HuH-7 (cell line): Measurements from ENCODE around the gene ABCD3.
"Not testable (repeated sequence)": the region's sequence is repeated elsewhere in the genome, so short reads cannot be mapped to it uniquely, and the experiment has no call there.

Source experiments
- DNase-seq: peaks from one replicate; pipeline ENCODE4 v3.0.0; 2011; ENCODE audit warnings: low spot score

ABCD3 gene

DNA sequence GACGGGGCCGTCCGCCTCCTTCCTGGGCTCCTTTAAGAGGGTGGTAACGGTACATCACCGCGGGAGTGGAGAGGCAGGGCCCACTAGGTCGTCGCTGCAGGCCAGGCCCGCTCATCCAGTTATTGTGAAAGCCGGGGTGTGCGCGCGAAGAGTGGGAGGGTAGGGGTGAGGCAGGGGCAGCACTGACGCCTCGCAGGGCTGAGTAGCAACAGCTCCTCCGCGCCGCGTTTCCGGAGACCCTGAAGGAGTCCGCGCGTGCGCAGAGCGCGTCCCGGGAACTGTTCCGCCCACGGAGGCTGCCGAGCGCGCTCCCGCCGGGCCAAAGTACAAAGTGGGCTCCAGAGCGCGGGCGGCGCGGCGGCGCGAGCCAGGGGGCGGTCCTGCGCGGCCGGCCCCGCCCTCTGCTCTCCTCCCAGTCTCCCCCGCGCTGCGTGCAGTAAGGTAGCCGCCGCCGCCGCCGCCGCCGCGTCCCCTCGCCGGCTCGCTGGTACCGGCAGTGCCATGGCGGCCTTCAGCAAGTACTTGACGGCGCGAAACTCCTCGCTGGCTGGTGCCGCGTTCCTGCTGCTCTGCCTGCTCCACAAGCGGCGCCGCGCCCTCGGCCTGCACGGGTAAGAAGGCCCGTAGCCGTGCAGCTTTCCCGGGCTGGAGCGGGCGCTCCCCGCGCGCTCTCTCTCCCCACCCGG is at the start of gene ABCD3:
TSS of gene ABCD3 (plus strand) at position 412 of the 686 bp plus-strand sequence. CDS start at position 502, 90 bp downstream.
- DNase-seq, result peak; percentile 87

DNA sequence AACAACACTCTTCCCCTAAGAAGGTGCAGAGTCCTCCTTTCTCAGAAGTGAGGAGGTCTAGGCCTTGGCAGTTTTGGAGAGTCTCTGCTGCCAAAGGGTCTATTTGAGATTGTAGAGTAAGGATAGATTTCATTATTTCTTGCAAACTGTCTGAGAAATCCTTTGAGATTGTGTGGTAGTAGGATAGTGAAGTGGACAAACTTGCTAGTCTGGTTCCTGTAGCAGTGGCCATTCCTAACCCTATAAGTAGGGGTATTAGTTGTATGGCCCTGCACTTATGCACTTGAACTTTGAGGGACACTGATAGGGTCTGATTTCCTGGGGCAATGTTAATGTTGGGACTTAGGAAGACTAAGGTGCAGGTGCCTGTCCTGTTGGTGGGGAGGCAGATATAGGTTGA is 45.4 kb upstream of the ABCD3 start:
- not testable (repeated sequence) for DNase-seq

DNA sequence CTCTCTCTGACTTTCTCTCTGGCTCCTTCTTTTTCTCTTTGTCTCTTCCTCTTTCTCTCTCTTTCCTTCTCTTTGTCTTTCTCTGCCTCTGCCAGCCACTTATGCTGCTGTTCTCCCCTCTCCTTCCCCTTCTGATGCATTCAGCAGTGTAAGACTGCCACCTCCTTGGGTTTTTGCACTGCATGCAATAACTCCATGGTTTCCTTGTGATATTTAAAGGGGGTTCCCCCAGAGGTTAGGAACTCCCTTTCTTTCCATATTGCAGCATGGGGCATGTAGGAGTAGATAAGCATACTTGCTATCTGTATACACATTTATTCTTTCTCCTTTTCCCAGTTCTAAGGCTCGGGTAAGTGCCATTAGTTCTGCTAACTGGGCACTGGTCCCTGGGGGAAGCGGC is 44.9 kb upstream of the ABCD3 start:
- DNase-seq, result not testable (repeated sequence)

DNA sequence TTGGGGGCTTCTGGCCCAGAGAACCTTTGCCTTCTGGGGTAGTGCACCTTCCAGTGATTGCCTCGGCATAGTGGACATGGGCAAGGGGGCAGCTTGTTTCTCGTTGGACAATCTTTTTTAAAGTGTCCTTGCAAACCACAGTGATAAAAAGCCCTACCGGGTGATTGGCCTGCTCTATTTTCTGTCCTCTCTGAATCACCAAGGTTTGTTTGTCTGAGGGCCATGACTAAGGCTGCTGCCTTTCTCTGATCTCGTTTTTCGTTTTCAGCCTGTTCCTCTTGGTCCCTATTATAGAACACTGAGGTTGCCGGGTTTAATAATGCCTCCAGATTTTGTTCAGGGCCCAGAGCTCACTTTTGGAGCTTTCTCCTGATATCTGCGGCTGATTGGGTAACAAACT is 42.5 kb upstream of the ABCD3 start:
- not testable (repeated sequence) for DNase-seq

DNA sequence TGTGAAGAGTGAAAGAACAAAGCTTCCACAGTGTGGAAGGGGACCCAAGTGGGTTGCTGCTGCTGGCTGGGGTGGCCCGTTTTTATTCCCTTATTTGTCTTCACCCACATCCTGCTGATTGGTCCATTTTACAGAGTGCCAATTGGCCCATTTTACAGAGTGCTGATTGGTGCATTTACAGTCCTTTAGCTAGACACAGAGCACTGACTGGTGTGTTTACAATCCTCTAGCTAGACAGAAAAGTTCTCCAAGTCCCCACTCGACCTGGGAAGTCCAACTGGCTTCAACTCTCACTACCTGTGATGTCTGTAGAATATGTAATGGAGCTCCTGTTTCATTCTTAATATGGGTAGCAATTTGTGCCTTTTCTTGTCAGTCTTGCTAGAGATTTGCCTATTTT is 39.7 kb upstream of the ABCD3 start:
- DNase-seq, result not testable (repeated sequence)

DNA sequence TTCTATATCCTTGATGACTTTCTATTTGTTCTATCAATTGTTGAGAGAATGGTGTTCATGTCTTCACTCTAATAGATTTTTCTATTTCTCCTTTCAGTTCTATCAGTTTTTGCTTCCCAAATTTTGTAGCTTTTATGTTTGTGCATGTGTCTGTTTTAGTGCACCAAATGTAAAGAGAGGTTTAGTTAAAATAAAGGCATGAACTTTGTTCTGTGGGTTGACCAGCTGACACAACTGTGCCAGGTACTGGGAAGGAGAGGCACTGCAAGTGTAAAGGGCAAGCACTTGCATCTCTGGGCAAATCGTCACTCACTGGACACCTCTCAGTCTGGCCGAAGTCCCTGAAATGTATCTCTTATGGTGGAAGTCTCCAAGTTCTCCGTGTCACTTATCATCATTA is 38.6 kb upstream of the ABCD3 start:
- DNase-seq, result no peak

DNA sequence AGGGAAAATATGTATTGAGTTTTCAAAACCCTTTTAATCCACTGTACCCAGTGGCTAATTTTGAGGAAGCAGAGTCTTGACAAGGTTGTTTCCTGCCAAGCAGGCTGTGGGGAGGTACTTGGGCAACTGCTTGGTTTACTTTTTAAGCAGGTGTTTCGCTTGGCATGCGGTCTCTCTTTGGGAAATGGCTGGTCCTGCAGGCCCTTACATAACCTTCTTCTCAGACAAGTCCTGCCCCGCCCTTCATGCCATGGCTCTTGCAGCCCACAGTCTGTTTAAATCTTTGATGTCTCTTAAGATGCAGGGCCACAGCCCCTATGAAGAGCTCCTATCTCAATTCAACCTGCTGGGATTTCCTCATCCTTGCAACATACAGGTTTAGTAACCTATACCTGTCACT is 36.0 kb upstream of the ABCD3 start:
- no peak for DNase-seq

DNA sequence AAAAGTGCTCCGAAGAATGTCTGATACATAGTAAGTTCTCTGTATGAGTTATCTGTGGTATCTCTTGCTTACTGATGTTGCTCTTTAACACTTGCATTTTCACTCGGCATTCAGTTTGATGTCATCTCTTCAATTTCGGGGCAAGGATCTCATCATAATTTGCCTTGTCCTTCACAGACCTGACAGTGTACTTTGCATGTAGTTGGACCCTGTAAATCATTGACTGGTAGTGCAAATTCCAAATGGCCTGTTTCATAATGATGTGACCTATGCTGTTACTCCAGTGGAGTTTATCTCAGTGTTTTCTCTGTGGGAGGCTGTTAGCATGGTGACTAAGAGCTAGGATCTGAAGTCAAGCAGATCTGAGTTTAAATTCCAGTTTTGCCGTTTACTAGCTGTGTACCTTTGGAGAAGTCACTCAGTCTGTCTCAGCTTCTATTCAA is 34.2 kb upstream of the ABCD3 start:
- DNase-seq, result peak; percentile 36

DNA sequence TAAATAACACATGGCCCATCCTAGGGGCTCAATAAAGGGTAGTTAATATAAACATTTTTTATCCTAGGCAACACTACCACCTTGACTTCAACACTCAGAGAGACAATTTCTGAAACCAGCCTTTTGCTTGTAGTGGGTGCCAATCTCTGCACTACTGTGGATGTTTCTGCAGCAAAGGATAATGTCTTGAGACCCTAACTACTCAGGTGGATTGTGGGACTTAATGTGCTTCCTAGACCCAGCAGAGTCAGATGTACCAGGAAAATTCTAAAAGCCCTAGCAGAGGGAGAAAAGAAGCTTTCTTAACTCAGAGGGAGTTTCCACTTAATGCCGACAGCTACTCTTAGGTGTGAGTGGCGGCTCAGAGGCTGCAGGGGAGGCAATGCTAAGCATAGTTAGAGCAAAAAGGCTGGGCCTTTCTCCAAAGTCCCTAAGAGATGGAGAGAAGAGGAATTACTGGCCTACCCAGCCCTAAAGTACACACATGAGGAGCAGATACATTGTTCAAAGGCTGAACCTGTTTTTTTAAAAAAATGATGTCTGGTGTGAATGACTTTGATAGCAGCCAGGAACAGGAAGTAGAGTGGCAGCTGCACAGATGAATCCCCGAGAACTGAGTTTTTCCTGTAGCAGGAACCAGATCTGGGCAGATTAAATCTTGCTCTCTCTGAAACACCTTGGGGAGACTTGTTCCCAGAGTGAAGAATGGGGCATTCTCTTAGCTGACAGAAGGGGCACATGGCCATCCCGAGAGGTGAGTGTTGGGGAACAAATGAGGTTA is 33.5 kb upstream of the ABCD3 start:
- DNase-seq, result peak; percentile 10

DNA sequence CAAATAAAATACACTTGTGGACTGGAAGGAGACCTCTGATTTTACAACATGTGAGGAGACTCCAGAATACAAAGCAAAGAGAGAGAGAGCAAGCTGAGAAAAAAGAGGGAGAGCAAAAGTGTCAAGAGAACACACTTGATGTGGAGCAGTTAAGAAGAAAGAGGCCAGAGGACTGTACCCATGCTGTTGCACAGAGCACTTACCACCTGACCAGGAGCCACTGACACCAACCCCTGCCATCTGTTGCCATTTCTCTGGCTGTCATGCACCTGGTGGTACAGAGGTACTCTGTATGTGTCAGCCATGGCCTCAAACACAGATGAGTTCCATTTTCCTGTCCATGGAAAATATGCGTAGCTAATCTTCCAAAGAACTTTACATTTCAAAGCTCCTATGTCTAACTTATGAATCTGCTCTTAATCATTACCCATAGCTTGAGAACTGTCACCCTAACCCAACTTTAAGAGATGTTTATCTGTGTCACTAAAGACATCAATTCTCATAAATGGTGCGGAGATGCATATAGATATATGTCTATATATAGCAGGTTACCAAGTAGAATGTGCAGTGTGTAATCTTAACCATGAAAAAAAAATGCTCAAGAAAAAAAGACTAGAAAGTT is 32.8 kb upstream of the ABCD3 start:
- DNase-seq, result no peak

DNA sequence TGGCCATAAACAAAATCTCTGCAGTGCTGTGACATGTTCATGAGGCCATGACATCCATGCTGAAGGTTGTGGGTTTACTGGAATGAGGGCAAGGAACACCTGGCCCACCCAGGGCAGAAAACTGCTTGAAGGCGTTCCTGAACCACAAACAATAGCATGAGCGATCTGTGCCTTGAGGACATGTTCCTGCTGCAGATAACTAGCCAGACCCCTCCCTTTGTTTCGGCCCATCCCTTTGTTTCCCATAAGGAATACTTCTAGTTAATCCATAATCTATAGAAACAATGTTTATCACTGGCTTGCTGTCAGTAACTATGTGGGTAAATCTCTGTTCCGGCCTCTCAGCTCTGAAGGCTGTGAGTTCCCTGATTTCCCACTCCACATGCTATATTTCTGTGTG is 28.9 kb upstream of the ABCD3 start:
- no peak for DNase-seq

DNA sequence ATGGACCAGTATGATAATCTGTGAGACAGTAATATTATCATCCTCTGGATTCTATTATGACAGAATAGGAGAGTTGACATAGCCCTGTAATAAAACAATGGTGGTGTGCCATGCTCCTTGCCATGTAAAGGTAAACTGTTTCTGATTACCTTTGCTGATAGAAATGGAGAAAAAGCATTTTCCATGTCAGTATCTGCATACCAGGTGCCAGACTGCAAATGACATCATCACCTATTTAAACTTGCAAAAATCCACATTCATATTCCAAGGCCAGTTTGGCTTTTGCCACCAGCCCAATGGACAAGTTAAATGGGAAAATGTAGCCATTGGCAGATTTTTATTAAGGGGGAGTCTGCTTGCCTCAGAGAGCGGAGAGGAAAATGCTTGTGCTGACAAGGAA is 23.9 kb upstream of the ABCD3 start:
- DNase-seq, result no peak

DNA sequence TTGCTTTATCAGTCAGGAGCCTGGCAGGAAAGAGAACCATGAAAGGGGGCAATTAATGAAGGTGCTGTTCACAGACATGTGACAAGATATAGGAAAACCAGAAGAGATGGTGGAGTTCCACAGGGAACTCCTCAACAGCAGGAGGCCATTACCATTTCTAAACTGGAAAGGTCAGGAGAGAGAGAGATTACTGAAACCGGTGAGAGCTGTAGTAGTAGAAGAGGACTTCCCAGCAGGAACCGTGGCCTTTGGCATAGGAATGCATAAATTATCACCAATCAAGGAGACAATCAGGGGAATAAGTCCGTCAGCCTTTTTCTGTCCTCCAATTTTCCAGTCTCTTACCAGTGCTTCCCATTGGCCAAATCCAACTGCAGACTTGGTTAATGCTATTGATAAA is 23.0 kb upstream of the ABCD3 start:
- DNase-seq, result no peak

DNA sequence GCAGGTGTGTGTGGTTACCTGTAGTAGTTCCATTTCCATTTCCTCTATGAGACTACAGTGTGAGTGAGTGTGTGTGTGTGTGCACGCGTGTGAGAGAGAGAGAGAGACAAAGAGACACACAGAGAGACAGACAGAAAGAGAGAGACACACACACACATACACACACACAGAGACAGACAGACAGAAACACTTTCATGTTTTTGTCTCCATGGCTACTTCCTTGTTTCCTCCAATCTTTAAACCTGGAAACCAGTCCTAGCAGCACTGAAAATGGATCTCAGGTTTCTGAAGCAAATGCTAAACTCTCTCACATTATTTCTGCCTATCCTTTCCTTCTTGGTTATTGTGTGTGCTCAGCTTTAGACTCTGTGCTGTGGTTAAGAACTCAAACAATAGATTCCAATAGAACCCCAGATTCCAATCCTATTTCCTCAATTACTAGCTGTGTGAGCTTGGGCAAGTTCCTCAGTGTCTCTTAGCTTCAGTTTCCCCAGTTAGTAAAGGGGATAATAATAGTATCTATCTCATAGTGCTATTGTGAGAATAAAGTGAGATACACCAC is 22.4 kb upstream of the ABCD3 start:
- no peak for DNase-seq

DNA sequence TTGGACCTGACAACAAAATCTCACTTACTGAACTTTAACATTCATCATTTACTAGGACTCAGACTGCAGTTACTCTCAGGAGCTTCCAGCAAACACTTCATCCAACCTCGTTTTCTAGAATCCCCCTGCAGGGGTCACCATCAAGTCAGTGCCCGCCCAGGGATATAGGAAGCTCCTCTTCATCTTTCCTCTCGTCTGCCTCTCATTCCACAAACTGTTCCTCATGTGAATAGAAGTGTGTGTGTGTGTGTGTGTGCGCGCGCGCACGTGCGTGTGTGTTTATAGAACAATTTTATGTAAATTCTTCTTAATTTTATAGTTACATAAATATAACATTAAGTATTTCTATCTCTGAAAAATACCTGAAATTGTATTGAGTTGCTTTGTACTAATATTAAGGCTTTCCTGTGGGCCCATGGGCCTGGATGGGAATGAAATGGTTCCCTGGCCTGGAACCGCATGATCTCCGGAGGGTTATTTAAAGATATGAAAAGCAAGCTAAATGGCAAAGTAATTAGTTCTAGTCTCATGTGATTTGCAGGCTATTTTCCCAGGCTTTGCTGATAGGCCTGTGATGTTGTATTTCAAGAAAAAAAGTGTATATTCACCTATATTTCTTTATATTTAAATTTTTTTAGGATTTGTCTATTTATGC is 21.7 kb upstream of the ABCD3 start:
- DNase-seq, result no peak

DNA sequence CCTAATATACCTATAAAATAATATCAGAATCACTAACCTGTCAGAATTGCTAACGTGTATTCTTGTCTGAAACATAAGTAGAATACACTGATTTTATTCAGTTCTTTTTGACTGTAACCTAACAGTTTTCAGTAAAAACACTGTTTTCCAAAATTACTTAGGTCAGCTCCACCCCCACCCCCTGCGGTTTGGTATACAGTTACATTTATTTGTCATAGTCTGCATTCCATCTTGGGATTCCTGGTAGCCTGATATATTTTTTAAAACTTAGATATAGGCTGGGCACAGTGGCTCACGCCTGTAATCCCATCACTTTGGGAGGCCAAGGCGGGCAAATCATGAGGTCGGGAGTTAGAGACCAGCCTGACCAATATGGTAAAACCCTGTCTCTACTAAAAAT is 19.8 kb upstream of the ABCD3 start:
- no peak for DNase-seq

DNA sequence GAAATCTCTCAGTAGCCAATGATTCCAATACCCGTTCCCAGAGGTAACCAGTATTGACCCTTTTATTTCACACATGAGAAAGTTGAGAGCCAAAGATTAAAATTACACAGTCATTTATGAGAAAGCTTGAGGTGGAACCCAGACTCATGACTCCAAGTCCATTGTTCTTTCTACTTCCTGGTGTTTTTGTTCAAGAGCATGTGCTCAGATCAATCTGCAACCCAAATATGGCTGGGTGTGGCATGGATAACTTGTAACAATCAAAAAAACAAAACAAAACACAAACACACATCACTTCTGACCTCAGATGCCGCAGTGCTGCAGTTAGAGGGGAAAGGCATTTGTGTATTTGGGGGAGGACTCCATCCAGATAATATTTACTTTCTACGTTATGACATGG is 18.7 kb upstream of the ABCD3 start:
- DNase-seq, result no peak

DNA sequence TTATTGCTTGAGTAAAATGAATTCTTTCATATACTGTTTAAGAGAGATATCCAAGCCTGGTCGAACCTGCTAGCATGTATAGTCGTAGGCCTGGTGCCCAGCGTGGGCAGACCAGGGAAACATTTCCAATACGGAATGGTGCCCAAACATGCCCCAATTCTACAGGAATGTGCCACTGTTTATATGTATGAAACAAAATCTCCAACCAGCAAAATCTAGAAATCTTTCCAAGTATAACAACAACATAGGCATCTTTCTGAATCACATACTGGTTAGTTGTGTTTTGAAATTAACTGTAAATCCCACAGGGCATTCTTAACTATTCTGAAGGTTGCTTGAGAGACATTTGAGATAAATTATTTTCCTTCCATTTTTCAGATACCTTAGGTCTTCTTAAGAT is 17.0 kb upstream of the ABCD3 start:
- no peak for DNase-seq

DNA sequence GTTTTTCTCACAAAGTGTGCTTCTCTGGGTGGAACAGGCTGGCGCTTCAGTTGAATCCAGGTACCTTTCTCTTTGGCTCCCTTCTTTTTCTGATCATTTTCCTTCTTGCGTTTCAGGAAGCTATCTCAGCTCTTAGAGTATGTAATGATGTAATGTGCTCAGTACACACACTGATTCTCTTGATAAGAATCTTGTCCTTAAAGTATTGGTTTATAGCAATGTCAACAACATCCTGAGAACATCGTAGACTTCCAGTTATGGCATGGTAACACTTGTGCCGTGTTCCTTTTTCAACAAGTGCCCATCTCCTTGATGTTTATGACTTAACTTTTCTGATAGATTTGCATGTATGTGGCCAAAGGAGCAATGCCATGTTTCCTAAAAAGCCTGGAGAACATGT is 11.7 kb upstream of the ABCD3 start:
- no peak for DNase-seq

DNA sequence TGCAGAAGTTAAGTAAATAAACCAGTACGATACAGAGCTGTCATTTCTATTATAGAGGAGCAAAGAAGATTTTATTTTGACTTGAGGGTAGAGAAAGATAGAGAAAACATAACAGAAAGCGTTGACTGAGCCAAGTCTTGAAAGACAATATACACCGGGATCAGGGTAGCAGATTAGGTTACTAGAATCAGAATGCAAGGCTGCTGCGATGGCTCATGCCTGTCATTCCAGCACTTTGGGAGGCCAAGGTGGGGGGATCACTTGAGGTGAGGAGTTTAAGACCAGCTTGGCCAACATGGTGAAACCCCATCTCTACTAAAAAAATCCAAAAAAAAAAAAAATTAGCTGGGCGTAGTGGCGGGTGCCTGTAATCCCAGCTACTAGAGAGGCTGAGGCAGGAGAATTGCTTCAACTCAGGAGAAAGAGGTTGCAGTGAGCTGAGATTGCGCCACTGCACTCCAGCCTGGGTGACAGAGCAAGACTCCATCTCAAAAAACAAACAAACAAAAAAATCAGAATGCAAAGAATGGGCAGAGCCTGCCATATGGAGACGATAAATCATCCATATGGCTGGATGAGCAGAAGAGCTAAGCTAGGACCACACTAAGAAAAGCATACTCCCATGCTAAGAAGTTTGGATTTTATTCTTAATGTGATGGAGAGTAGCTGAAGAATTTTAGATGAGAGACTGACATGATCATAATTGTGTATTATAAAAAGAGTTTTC is 9.9 kb upstream of the ABCD3 start:
- DNase-seq, result no peak

DNA sequence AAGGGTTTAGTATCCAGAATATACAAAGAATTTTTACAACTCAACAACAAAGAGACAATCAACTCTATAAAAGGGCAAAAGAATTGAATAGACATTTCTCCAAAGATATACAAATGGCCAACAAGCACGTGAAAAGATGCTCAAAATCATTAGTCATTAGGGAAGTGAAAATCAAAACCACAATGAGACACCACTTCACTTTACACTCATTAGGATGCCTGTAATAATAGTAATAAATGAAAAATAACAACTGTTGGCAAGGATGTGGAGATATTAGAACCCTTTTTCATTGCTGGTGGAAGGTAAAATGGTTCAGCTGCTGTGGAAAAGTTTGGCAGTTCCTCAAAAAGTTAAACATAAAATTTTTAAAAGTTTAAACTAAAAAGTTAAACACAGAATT is 7.0 kb upstream of the ABCD3 start:
- DNase-seq, result no peak

DNA sequence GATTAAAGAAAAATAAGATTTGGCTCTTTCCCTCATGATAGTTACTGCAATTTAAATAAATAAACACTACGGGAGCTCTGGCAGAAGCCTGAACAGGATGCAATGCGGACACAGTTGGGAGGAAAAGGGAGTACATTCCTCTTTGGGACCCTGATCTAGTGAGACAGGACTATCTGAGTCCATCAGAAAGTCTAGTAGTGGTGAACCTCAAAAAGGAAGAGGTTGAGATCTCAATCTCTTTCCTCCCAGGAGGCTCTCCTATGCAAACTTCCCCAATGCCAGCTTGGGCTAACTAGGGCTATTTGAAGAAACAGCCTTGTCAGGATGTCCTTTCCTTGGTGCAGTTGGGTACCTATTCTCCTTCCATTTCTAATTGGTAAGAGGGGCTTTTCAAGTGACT is 4.9 kb upstream of the ABCD3 start:
- DNase-seq, result no peak
